GM12878 (cell line): ENCODE data around the gene UNCX. TPM values are rescaled to one million over a fixed set of nuclear protein-coding genes. Genes with fewer than 3 reads are reported as not detected.
"Not testable (repeated sequence)": the region's sequence is repeated elsewhere in the genome, so short reads cannot be mapped to it uniquely, and the experiment has no call there.

Experiments used
- ATAC-seq: fragments of 200-7000 bp; cut with Tn5 transposase; 3 replicates; pipeline ENCODE4 v1.9.1; 2020; ENCODE audit warnings: mild to moderate bottlenecking, moderate library complexity
- BruUV-seq: library from RNA; stranded (reverse); fragments of 400-500 nt; replicated peaks from 2 replicates; lab custom pipeline; 2021; lab: Mats Ljungman, UMichigan
- CTCF ChIA-PET: fragments of 300-600 bp; sonication (Branson Sonifier 250); formaldehyde crosslinking; extraction: SDS; loops from one replicate; lab custom pipeline; 2021; ENCODE audit warnings: inconsistent platforms; lab: Yijun Ruan, JAX
- POLR2A ChIA-PET: fragments of 350-600 bp; formaldehyde crosslinking; extraction: SDS; loops from one replicate; lab custom pipeline; 2021; ENCODE audit warnings: inconsistent platforms; lab: Charles Lee
- RAD21 ChIA-PET: fragments of 300-600 bp; sonication (Branson Sonifier 250); formaldehyde crosslinking; loops from one replicate; lab custom pipeline; 2023; ENCODE audit warnings: antibody characterized with exemption; ENCODE audit not compliant: unreplicated experiment; lab: Charles Lee
- SMC1A ChIA-PET: fragments of 300-600 bp; sonication (Branson Sonifier 250); formaldehyde crosslinking; loops from one replicate; lab custom pipeline; 2023; ENCODE audit not compliant: unreplicated experiment, uncharacterized antibody; lab: Charles Lee
- DNase-seq: peaks from one replicate; pipeline ENCODE4 v3.0.0-alpha.2; 2011; ENCODE audit warnings: low read depth, low spot score
- FAIRE-seq: peaks from 3 replicates; lab custom pipeline; 2011; peaks lifted over from hg19 to GRCh38; lab: Jason Lieb, UNC
- H2AFZ ChIP-seq: 2 replicates; pipeline ENCODE4 v1.6.0; 2011; ENCODE audit warnings: low read depth, low read length, control low read depth; ENCODE audit not compliant: control insufficient read depth
- H3K27ac ChIP-seq: 2 replicates; pipeline ENCODE4 v1.5.1; 2011; ENCODE audit warnings: control low read depth; ENCODE audit not compliant: control insufficient read depth, insufficient read depth
- H3K27me3 ChIP-seq, 2 experiments: replicated peaks in 1 of 2; 2 replicates each; pipeline versions ENCODE4 v1.6.0 to v1.6.1; 2011; ENCODE audit warnings: low read length in 1 of 2; ENCODE audit not compliant: control insufficient read depth in 2 of 2, insufficient read depth in 2 of 2
- H3K36me3 ChIP-seq, 2 experiments: 2 replicates each; pipeline ENCODE4 v1.5.1; 2011; ENCODE audit warnings: low read length in 1 of 2; ENCODE audit not compliant: control insufficient read depth in 2 of 2, insufficient read depth in 2 of 2
- H3K4me1 ChIP-seq: 2 replicates; pipeline ENCODE4 v1.6.1; 2011; ENCODE audit warnings: mild to moderate bottlenecking, low read length, moderate library complexity, mixed read lengths; ENCODE audit not compliant: control insufficient read depth, insufficient read depth
- H3K4me2 ChIP-seq: 2 replicates; pipeline ENCODE4 v1.6.0; 2011; ENCODE audit warnings: control low read depth; ENCODE audit not compliant: control insufficient read depth, insufficient read depth
- H3K4me3 ChIP-seq: fragments of 200-600 bp; sonication (generic); 2 replicates; pipeline ENCODE4 v1.5.1; 2016
- H3K79me2 ChIP-seq: 2 replicates; pipeline ENCODE4 v1.6.0; 2011; ENCODE audit warnings: low read length; ENCODE audit not compliant: control insufficient read depth, insufficient read depth
- H3K9ac ChIP-seq: 2 replicates; pipeline ENCODE4 v1.8.0; 2011; ENCODE audit warnings: low read length, control low read depth, mixed read lengths; ENCODE audit not compliant: control insufficient read depth, insufficient read depth
- H3K9me3 ChIP-seq: replicated peaks from 3 replicates; pipeline ENCODE4 v1.5.1; 2011; ENCODE audit warnings: mild to moderate bottlenecking, low read length; ENCODE audit not compliant: control insufficient read depth, insufficient read depth
- H4K20me1 ChIP-seq: 2 replicates; pipeline ENCODE4 v1.6.0; 2011; ENCODE audit not compliant: control insufficient read depth, insufficient read depth
- EP300 ChIP-seq, 2 experiments: fragments of 150-350 bp in 1 of 2; IDR thresholded peaks; 2 replicates each; pipeline ENCODE4 v1.6.1; 2011 to 2012; ENCODE audit warnings: low read depth in 2 of 2, low read length in 2 of 2, borderline replicate concordance in 1 of 2, improper control_type of control experiment in 1 of 2, inconsistent platforms in 1 of 2; ENCODE audit not compliant: control insufficient read depth in 1 of 2
- IKZF1 ChIP-seq: fragments of 450-650 bp; conservative IDR thresholded peaks from 2 replicates; pipeline ENCODE4 v1.6.1; 2017; ENCODE audit warnings: antibody characterized with exemption, mild to moderate bottlenecking
- NFYB ChIP-seq: IDR thresholded peaks from 2 replicates; pipeline ENCODE4 v1.6.1; 2011; ENCODE audit warnings: low read depth, mild to moderate bottlenecking, low read length, improper control_type of control experiment, moderate library complexity; ENCODE audit not compliant: insufficient read depth
- NR2C1 ChIP-seq: fragments of 450-650 bp; IDR thresholded peaks from 2 replicates; pipeline ENCODE4 v1.6.1; 2017; ENCODE audit warnings: antibody characterized with exemption, mild to moderate bottlenecking, moderate library complexity
- REST ChIP-seq: IDR thresholded peaks from 2 replicates; pipeline ENCODE4 v1.6.1; 2012; ENCODE audit warnings: mild to moderate bottlenecking, low read depth, low read length
- STAT1 ChIP-seq: fragments of 450-650 bp; conservative IDR thresholded peaks from 2 replicates; pipeline ENCODE4 v1.6.1; 2014; ENCODE audit warnings: antibody characterized with exemption, mild to moderate bottlenecking
- WGBS: methylation state at CpG from one replicate; pipeline ENCODE4 v1.1.6; 2016; ENCODE audit warnings: low lambda C conversion rate; ENCODE audit not compliant: insufficient replicate concordance, insufficient coverage; ENCODE audit errors: missing lambda C conversion rate; 5-methylcytosine and 5-hydroxymethylcytosine counted together
- in situ Hi-C: fragments of 300-500 bp; cut with MboI; formaldehyde crosslinking; loops from 9 replicates; pipeline ENCODE4 v1.14.3; 2018; ENCODE audit warnings: mixed read lengths
- intact Hi-C: fragments of 100-400 bp; cut with micrococcal nuclease; formaldehyde crosslinking; loops from one replicate; pipeline ENCODE4 v1.14.2; 2022; ENCODE audit not compliant: unreplicated experiment
- polyA plus RNA-seq, 11 experiments: library from polyadenylated mRNA; depleted of rRNA in 4 of 11; unstranded in 6 of 11; stranded (reverse) in 5 of 11; fragments of >200 nt; fragmentation: Nextera tagmentation in 4 of 11; fragmentation: Illumina TruSeq in 1 of 11; extraction: Ambion mirVana in 4 of 11; extraction: Trizol in 1 of 11; gene quantifications; 1 replicate in 1 of 11; 2 replicates in 10 of 11; pipeline versions ENCODE4 v1.2.1 to v1.2.3, GENCODE V29; 2011 to 2016; ENCODE audit warnings: inconsistent platforms in 2 of 11, missing spikeins in 2 of 11, low read depth in 1 of 11
- total RNA-seq, 4 experiments: library from RNA; depleted of rRNA in 3 of 4; stranded (reverse); fragments of >200 nt in 3 of 4; fragmentation: Illumina TruSeq in 1 of 4; extraction: Trizol in 1 of 4; gene quantifications; 2 replicates each; pipeline versions ENCODE4 v1.2.1 to v1.2.3, GENCODE V29; 2013 to 2021
- TF ChIP-seq, protein P1 (sequence below): IDR thresholded peaks from 2 replicates; pipeline ENCODE4 v1.6.1; 2012; ENCODE audit warnings: low read depth, low read length, improper control_type of control experiment
- TF ChIP-seq, protein P2 (sequence below): fragments of 450-650 bp; IDR thresholded peaks from 2 replicates; pipeline ENCODE4 v1.6.1; 2014; ENCODE audit warnings: mild to moderate bottlenecking

UNCX gene
- total and polyA plus RNA-seq, 10 of the 15 experiments (the other 5 are each of a cell fraction or from before 2014, with no cell fraction given) = not detected

DNA sequence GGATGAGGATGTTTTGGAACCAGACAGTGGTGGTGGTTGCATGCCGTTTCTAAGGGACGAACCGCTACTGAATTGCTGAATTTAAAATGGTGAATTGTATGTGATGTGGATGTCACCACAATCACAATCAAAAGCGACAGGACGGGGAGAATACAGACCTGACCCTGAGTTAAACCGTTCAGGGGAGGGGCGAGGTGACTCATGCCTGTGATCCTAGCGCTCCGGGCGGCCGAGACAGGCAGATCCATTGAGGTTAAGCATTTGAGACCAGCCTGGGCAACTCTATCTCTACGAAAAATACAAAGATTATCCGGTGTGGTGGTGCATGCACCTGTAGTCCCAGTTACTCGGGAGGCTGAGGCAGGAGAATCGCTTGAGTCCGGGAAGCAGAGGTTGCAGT, 46.4 kb downstream of the UNCX start:
- Histone ChIP-seq H3K9ac (no peak overlapping the region), H3K4me1 (no peaks in the 10 kb centered on the region), H3K9me3 (no peaks in the 10 kb centered on the region; the same call in 2 of the 3 replicates), H3K36me3 (no peaks in the 10 kb centered on the region), H3K79me2 (no peaks in the 10 kb centered on the region), H3K4me3 (no peak overlapping the region), H3K4me2 (no peak overlapping the region), H2AFZ (no peak overlapping the region), H3K27ac (no peak overlapping the region), H4K20me1 (no peaks in the 10 kb centered on the region), H3K27me3 (no peaks in the 10 kb centered on the region)
- ChIA-PET CTCF (no interaction called here), RAD21 (no interaction called here), POLR2A (no interaction called here), SMC1A (no interaction called here)
- intact Hi-C loops = no loop called here
- FAIRE-seq (no peak), ATAC-seq (no peak), DNase-seq (no peak)
- TF ChIP-seq, protein P1, sequence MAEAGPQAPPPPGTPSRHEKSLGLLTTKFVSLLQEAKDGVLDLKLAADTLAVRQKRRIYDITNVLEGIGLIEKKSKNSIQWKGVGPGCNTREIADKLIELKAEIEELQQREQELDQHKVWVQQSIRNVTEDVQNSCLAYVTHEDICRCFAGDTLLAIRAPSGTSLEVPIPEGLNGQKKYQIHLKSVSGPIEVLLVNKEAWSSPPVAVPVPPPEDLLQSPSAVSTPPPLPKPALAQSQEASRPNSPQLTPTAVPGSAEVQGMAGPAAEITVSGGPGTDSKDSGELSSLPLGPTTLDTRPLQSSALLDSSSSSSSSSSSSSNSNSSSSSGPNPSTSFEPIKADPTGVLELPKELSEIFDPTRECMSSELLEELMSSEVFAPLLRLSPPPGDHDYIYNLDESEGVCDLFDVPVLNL = no peak
- no peak for TF ChIP-seq NR2C1
- TF ChIP-seq REST = no peak
- TF ChIP-seq, protein P2, sequence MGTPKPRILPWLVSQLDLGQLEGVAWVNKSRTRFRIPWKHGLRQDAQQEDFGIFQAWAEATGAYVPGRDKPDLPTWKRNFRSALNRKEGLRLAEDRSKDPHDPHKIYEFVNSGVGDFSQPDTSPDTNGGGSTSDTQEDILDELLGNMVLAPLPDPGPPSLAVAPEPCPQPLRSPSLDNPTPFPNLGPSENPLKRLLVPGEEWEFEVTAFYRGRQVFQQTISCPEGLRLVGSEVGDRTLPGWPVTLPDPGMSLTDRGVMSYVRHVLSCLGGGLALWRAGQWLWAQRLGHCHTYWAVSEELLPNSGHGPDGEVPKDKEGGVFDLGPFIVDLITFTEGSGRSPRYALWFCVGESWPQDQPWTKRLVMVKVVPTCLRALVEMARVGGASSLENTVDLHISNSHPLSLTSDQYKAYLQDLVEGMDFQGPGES = no peak
- TF ChIP-seq IKZF1 = no peak
- no peak for TF ChIP-seq NFYB
- TF ChIP-seq STAT1 = no peak
- no peak for TF ChIP-seq EP300 (IDR thresholded peaks at IDR 0.05; ENCODE audit: borderline replicate concordance in 1 of 2, control insufficient read depth in 1 of 2, low read depth in 2 of 2, low read length in 2 of 2)
- WGBS = 62% methylated on average over 16 of the region's 16 CpGs
- BruUV-seq = no TSS peak
- in situ Hi-C loops = no loop called here

DNA sequence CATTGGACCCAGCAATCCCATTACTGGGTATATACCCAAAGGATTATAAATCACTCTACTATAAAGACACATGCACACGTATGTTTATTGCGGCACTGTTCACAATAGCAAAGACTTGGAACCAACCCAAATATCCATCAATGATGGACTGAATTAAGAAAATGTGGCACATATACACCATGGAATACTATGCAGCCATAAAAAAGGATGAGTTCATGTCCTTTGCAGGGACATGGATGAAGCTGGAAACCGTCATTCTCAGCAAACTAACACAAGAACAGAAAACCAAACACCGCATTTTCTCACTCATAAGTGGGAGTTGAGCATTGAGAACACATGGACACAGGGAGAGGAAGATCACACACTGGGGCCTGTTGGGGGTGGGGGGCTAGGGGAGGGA, 47.2 kb downstream of the UNCX start:
- H3K4me1 ChIP-seq, H3K79me2 ChIP-seq, SMC1A ChIA-PET, H3K9me3 ChIP-seq, H3K9ac ChIP-seq, POLR2A ChIA-PET, H3K4me2 ChIP-seq, FAIRE-seq, intact Hi-C loops, H3K27me3 ChIP-seq, H4K20me1 ChIP-seq, H2AFZ ChIP-seq, RAD21 ChIA-PET, BruUV-seq, CTCF ChIA-PET, DNase-seq, H3K4me3 ChIP-seq, in situ Hi-C loops, ATAC-seq, H3K27ac ChIP-seq, H3K36me3 ChIP-seq: not testable (repeated sequence)
- 36% methylated on average over 4 of the region's 4 CpGs for WGBS
